HG02870 (cell line): ENCODE results near the gene TRIM33.
"Not testable (repeated sequence)": the region's sequence is repeated elsewhere in the genome, so short reads cannot be mapped to it uniquely, and the experiment has no call there.

ENCODE experiments used
- ATAC-seq: cut with Tn5 transposase; IDR thresholded peaks from one replicate; pipeline ENCODE4 v1.9.1; 2021; ENCODE audit warnings: mild to moderate bottlenecking, moderate library complexity; ENCODE audit not compliant: unreplicated experiment

The TRIM33 gene

GRCh38 chr1:114468047-114468446 is 43.0 kb downstream of the TRIM33 start:
- no peak for ATAC-seq

GRCh38 chr1:114467491-114467890 is 43.5 kb downstream of the TRIM33 start:
- ATAC-seq, result peak; percentile 67

GRCh38 chr1:114466334-114467014 is 44.5 kb downstream of the TRIM33 start:
- no peak for ATAC-seq

- no peak for ATAC-seq
Measured at GRCh38 chr1:114462963-114463362, 48.0 kb downstream of the TRIM33 start.

- ATAC-seq, result no peak
Measured at GRCh38 chr1:114462341-114462740, 48.7 kb downstream of the TRIM33 start.

- ATAC-seq, result no peak
Measured at GRCh38 chr1:114458237-114458777, 52.7 kb downstream of the TRIM33 start.

- ATAC-seq, result no peak
Measured at GRCh38 chr1:114457675-114458236, 53.2 kb downstream of the TRIM33 start.

GRCh38 chr1:114456586-114456985 is 54.4 kb downstream of the TRIM33 start:
- ATAC-seq, result no peak

- no peak for ATAC-seq
Measured at GRCh38 chr1:114455102-114455785, 55.8 kb downstream of the TRIM33 start.

GRCh38 chr1:114454539-114454938 is 56.5 kb downstream of the TRIM33 start:
- no peak for ATAC-seq

- ATAC-seq, result no peak
Measured at GRCh38 chr1:114453361-114453784, 57.6 kb downstream of the TRIM33 start.

GRCh38 chr1:114448370-114449036 is 62.5 kb downstream of the TRIM33 start:
- ATAC-seq, result no peak

- ATAC-seq, result no peak
Measured at GRCh38 chr1:114446198-114446597, 64.8 kb downstream of the TRIM33 start.

- not testable (repeated sequence) for ATAC-seq
Measured at GRCh38 chr1:114443226-114443625, 67.8 kb downstream of the TRIM33 start.

GRCh38 chr1:114441332-114441731 is 69.7 kb downstream of the TRIM33 start:
- ATAC-seq, result no peak

- no peak for ATAC-seq
Measured at GRCh38 chr1:114439369-114439768, 71.6 kb downstream of the TRIM33 start.

- no peak for ATAC-seq
Measured at GRCh38 chr1:114437812-114438211, 73.2 kb downstream of the TRIM33 start.

GRCh38 chr1:114436799-114437198 is 74.2 kb downstream of the TRIM33 start:
- ATAC-seq, result no peak

GRCh38 chr1:114435088-114435715 is 75.8 kb downstream of the TRIM33 start:
- ATAC-seq, result no peak

- no peak for ATAC-seq
Measured at GRCh38 chr1:114431026-114431425, 80.0 kb downstream of the TRIM33 start.
